GM21576 (cell line): ENCODE results near the gene MATN1.

ENCODE experiments used
- ATAC-seq: cut with Tn5 transposase; IDR thresholded peaks from one replicate; pipeline ENCODE4 v1.9.1; 2021; ENCODE audit warnings: mild to moderate bottlenecking, moderate library complexity; ENCODE audit not compliant: unreplicated experiment

MATN1 gene

DNA sequence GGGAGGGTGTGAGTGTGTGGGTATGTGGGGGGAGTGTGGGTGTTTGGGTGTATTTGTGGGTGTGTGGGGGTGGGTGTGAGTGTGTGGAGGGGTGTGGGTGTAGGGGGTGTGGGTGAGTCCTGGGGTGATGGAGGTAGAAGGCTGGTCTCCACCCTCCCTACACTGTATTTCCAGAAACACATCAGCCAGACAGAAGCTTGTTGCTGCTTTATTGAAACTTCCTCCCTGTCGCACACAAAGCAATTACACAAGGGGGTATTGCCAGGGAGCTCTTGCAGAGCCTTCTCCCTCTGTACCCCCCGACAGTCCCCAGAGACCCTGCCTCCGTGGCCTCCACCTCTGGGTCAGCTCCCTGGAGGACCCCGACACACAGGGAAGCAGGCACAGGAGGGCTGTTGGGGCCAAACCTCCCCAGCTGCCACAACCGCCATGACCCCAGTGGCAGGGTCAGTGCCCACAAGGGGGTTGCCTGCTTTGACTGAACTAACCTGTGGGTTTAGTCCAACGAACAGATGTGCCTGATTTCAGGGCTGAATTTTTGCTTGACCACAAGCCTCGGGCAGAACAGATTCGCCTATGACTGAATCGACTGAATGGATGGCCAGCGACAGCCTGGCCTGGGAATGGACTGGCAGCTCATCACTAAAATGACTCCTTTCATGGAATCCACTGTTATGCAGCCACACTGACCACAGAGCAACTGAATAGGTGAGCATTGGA is 9.1 kb upstream of the MATN1 start:
- ATAC-seq, result no peak

GRCh38 chr1:30731806-30732276 is 8.5 kb upstream of the MATN1 start:
- ATAC-seq, result no peak

GRCh38 chr1:30731109-30731805 is 7.9 kb upstream of the MATN1 start:
- ATAC-seq, result no peak

- no peak for ATAC-seq
Measured at GRCh38 chr1:30730346-30731108, 7.1 kb upstream of the MATN1 start.

GRCh38 chr1:30729901-30730300 is 6.5 kb upstream of the MATN1 start:
- no peak for ATAC-seq

DNA sequence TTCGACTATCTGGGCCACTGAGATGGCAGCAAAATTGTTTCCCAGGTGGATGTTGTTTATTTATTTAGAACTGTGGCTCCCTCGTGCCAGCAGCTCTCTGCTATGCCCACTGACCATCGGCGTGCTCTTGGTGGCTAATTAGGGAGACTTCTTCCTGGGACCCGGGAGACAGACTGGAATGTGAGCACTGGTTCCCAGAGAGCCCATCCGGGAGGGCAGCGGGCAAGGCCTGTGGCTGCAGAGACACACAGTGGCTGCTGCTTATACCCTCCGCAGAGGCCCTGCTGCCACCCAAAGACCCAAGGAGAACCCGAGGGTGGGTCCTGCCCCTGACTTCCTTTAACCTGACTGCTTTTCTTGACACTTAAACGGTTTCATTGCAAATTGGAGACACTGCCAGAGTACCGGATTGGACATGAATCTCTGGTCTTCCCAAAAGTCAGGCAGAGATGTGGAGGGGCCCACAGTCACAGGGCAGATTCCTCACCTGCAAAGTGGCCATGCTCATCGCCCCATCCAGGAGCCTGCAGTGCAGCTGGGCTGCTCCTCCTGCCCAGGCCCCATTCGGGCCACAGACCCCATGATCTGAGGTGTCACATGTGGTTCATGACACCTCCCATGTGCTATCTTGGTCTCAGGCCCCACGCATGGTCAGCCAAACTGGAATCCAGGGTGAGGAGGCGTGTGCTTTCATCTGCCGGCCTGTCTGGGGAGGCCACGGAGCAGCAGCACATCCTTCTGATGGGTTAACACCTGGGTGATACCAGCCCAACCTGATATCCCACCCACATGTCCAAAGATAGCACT is 5.7 kb upstream of the MATN1 start:
- ATAC-seq, result no peak

- ATAC-seq, result no peak
Measured at GRCh38 chr1:30728340-30728739, 5.0 kb upstream of the MATN1 start.

- no peak for ATAC-seq
Measured at GRCh38 chr1:30727824-30728223, 4.4 kb upstream of the MATN1 start.

DNA sequence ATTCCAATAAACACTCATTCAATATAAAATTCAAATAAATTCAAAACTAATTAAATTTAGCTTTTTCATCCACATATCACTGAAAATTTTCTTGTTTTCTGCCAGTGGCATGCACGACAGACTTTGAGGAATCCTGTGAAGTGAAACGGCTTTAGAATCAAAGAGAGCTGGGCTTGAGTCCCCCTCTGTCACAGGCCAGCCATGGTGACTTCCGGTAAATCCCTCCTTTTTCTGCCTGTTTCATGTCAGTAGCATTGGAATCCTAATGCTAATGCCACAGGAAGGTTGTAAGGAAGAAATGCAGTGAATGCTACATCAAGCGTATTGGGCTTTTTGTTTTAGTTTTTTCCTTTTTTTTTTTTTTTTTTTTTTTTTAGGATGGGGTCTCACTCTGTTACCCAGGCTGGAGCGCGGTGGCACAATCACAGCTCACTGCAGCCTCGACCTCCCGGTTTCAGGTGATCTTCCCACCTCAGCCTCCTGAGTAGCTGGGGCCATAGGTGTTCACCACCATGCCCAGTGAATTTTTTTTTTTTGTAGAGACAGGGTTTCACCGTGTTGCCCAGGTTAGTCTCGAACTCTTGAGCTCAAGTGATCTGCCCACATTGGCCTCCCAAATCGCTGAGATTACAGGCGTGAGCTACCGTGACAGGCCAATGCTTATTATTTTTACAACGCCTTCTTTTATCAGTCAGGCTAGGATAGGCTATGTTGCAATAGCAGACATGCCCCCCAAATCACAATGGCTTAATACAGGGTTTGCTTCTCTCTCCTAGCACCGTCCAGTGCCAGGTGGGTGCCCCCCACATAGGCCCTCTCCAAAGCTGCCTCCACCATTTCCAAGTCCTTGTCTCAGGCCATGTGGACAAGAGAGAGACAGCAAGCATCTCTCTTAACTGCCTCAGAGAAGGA is 3.6 kb upstream of the MATN1 start:
- ATAC-seq, result no peak

DNA sequence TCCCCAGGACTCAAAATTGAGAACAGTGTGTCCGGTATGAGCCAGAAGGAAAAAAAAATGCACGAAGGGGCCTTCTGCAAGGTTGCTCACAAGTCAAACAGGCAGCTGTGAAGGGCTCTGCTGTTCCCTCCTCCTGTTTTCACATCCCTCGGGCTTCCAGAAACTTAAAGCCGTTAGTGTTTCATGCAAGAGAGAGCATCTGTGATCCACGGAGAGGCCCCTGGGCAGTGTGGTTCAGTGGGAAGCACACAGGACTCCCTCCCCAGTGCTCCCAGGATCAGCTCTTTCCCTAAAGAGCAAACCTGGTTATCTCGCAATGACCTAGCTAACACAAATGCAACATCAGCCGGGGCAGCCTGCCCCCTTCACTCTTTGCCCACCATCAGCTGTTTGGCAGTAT is 2.9 kb upstream of the MATN1 start:
- no peak for ATAC-seq

DNA sequence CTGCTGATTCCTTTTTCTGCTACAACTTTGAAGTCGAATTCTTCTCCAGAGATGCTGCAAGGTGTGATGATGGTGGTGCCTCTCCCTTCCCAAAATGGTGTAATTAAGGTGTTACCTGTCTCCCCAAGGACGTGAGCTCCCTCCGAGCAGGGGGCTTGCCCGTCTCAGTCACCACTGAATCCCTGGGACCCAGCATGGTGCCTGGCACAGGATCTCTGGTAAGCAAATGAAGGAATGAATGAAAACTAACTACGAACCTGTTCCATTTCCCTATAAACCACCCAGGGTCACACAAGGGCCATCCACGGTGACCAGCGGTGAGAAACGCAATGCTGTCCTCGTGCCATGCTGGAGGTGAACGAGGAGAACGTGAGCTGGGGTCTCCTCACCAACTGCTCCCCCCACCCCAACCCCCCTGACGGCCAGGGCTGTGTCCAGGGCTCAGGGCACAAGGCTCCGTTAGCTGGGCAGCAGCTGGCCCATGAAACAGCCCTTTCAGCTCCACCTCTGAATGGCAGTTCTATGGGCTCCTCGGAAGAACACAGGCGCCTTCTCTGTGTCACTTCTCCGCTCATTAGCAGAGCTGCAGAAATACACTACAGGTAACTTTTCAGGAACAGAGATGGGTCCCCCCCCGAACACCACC is 2.2 kb upstream of the MATN1 start:
- ATAC-seq, result no peak

- ATAC-seq, result no peak
Measured at GRCh38 chr1:30724655-30725421, 1.5 kb upstream of the MATN1 start.

DNA sequence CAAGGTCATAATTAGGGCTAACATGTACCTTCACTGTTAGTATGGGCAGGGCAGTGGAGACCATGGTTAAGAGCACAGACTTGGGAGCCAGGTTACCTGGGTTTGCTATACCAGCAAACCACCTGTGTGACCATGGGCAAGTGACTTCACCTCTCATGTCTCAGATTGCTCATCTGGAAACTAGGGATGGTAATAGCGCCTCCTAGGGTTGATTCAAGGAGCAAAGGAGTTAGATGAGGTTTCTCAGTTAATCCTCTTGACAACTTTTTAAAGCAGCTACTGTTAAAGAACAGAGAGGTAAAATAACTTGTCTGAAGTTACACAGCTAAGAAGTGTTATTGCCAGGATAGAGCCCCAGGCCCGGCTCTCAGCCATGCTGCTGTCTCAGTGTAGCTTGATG is 790 bp upstream of the MATN1 start:
- ATAC-seq, result no peak

DNA sequence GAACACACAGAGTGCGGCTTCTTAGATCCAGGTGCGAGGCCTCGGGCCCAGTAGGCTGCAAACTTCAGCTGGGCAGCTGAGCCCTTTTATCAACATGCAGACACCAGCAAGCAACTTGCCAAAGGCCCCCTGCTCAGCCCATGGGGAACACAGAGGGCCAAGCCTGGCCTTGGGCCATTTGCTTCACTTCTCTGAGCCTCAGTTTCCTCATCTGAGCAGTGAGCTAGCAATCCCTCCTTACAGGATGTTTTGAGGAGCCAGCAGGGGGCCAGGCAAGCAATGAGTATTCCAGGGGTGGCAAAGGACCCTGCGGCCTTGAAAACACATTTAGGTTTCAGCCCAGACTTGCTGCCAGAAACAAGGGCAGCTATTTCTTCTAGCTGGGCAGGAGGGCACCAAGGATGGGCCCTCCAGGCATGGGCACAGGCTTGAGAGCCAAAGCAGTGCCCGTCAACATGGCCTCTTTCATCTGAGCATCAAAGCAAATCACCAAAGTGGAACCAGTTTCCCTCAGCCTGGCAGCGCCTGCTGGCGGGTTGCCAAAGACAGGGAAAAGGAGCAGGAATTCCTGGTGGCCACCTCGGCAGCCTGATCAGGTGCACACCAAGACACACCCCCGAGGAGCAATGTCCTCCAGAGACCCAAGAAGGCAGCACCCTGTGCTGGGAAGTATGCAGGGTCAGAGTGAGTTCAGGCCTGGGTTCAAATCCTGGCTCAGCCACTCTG is 1.4 kb downstream of the MATN1 start:
- ATAC-seq, result no peak

DNA sequence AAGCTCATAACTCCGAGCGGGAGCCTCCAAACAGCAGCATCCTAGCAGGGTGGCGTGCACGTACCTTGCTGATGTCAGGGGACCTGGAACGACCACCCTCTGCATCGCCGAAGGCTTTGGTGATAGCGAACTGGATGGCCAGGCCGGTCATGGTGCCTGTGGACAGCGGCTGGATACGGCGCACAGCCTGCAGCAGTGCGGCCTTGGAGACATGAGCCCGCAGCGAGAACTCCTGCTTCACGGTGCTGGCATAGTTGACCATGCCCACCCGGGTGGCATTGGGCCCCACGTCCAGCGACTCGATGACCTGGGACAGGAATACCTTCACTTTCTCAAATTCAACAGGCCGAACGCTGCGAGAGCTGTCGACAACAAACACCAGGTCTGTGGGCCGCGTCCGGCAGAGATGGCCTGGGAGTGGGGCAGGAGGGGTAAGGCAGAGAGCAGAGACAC is 2.0 kb downstream of the MATN1 start:
- ATAC-seq, result no peak

DNA sequence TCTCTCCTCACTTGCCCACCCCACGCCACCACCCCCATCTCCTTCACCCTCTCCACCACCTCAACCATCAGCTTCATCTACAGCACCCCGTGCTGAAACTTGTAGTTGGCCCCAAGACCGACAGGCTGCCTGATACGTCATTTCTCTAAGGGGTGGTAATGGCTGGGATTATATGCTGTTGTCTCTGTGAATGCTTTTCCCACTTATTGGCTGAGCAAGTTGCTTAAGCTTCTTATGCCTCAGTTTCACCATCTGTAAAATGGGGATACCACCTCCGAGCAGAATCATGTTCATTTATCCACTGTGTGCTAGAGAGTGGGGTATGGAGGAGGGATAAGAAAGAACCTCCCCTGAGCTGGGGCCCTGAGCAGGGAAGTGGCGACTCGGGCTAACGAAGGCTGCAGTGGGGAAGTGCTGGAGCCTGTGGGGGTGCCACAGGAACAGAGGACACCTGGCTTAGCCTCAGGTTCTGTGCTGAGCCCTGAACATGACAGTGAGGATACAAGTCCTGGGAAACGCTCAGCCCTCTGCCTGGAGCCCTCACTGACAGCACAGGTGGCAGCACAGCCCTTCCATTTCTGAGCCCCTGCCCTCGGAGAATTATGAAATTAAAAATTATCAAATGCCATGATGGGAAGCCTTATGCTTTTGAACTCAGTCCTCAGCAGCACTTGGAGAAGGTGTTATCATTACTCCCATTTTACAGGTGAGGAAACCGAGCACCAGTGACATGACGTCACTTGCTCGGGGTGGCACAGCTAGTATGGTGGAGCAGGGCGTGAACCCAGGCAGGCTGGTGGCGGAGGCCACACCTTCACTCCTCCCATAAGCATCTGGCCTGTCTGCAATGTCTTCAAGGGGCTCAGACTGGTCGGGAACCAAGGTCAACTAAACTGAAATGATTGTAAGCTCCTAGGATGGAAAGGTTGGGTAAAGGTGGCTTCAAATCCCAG is 2.8 kb downstream of the MATN1 start:
- no peak for ATAC-seq
